ENCODE data around the gene CRB1. TPM values are rescaled to one million over a fixed set of nuclear protein-coding genes. Genes with fewer than 3 reads are reported as not detected.

The CRB1 gene
- total RNA-seq, 2 donors from 2014 or later, result 0.17 TPM; not detected in 1

DNA sequence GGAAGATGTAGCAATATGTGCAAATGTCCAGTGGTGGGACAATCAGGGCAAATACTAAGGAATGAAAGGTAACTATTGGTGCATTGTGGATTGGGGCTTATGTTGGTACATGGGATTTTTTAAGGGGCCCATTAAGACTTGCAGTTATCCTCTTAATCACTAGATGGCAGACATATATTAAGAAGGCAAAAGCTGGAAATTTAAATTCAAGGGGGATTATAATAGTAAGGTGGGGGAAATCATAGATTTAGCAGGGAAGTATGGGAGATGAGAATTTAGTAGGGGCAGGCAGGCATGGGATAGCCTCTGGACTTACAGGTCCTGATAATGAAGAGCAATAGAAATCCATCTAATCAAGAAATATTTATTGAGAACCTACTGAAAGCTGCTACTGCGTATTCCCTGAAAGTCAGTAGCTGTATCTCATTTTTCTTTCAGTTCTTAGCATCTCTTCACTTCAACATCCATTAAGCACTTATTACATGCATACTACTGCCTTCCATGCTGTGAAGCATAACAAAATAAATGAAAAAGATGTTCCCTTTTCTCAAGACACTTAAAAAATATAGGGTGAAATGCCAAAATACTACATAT, 251.8 kb downstream of the CRB1 start:
- TF ChIP-seq, protein P1, sequence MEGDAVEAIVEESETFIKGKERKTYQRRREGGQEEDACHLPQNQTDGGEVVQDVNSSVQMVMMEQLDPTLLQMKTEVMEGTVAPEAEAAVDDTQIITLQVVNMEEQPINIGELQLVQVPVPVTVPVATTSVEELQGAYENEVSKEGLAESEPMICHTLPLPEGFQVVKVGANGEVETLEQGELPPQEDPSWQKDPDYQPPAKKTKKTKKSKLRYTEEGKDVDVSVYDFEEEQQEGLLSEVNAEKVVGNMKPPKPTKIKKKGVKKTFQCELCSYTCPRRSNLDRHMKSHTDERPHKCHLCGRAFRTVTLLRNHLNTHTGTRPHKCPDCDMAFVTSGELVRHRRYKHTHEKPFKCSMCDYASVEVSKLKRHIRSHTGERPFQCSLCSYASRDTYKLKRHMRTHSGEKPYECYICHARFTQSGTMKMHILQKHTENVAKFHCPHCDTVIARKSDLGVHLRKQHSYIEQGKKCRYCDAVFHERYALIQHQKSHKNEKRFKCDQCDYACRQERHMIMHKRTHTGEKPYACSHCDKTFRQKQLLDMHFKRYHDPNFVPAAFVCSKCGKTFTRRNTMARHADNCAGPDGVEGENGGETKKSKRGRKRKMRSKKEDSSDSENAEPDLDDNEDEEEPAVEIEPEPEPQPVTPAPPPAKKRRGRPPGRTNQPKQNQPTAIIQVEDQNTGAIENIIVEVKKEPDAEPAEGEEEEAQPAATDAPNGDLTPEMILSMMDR (IDR thresholded peaks at IDR 0.05), result no peak
- Histone ChIP-seq H3K4me1 (no peaks in the 10 kb centered on the region), H3K9me3 (no peaks in the 10 kb centered on the region), H3K27me3 (no peaks in the 10 kb centered on the region), H3K36me3 (no peaks in the 10 kb centered on the region), H3K27ac (no peak overlapping the region), H3K4me3 (no peak overlapping the region), H3K9ac (ENCODE audit: low read depth in 2 of 2, low read length in 2 of 2) (no peak overlapping the region)
- intact Hi-C loops (cut with DNase I), result loop anchor here (5.0 kb wide), 1 partner anchor 402 kb away; no protein-coding TSS in a partner anchor
- no peak for DNase-seq

DNA sequence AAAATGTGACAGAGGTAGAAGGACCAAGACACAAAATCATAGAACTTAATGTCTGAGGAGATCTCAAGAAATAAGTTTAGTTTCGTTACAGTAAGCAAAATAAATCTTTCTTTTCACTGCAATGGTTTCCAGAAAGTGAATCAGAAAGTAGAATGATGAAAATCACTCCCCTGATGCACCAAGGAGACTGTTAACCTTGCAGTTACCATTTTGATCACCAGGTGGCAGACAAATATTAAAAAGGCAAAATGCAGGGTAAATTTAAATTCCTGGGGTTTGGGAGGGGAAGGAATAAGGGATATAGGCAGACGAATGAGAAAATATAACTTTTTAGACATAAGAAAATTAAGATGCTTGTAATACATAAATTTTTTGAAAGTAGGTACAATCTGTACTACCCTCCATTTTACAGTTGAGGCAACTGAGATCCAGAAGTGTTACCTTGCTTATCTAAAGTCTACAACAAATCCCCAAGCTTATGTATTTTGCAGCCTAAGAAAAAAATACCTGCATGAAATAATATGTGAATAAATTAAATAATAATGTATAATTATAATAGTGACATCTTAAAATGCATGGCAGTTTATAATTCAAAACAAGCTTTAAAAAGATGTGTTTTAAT, 253.2 kb downstream of the CRB1 start:
- intact Hi-C loops (cut with DNase I), result loop anchor here (5.0 kb wide), 1 partner anchor 401 kb away; no protein-coding TSS in a partner anchor
- H3K27ac ChIP-seq, result no peak overlapping the region
- H3K36me3 ChIP-seq, result no peaks in the 10 kb centered on the region
- H3K9me3 ChIP-seq, result no peaks in the 10 kb centered on the region
- DNase-seq, result peak; percentile 21
- H3K9ac ChIP-seq (ENCODE audit: low read depth in 2 of 2, low read length in 2 of 2), result no peak overlapping the region
- no peak overlapping the region for H3K4me3 ChIP-seq
- no peaks in the 10 kb centered on the region for H3K27me3 ChIP-seq
- TF ChIP-seq, protein P1 (IDR thresholded peaks at IDR 0.05), result peak; percentile 51
- H3K4me1 ChIP-seq, result no peaks in the 10 kb centered on the region

DNA sequence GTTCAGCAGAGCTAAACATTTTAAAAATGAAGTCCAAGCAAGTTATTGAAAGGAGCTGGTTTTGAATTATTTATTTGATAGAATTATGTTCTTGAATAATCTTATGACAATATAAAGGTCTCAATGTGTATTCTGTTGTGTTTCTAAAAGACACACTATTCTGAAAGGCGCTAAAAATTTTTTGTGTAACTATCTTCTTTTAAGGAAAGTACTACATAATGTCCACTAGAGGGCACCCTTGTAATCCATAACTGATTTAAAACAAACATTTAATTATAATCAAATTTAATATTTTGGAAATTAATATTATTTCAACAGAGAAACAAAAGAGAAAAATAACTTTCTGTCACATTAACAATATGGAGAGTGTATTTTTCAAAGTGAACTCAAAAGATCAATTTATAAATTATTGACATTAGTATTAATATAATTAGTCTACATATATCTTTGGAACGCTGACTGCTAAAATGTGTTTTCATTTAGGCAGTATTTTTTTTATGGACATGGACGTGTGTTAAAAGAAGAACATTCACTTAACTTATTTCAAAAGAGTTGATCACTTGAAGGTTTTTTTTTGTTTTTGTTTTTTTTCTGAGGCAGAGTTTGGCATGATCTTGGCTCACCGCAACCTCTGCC, 258.8 kb downstream of the CRB1 start:
- intact Hi-C loops (cut with DNase I), result loop anchor here (5.0 kb wide), 1 partner anchor 340 kb away; no protein-coding TSS in a partner anchor

More for the DNA sequence above, 258.8 kb downstream of the CRB1 start:
- Histone ChIP-seq H3K4me3 (no peak overlapping the region), H3K27me3 (no peaks in the 10 kb centered on the region), H3K4me1 (no peaks in the 10 kb centered on the region), H3K27ac (no peak overlapping the region), H3K9ac (ENCODE audit: low read depth in 2 of 2, low read length in 2 of 2) (no peak overlapping the region), H3K9me3 (no peaks in the 10 kb centered on the region), H3K36me3 (no peaks in the 10 kb centered on the region)
- TF ChIP-seq, protein P1 (IDR thresholded peaks at IDR 0.05), result peak; percentile 75
- no peak for DNase-seq

Other genes starting within 250 kb of the CRB1 start
- gene F13B, start 201.0 kb upstream of the CRB1 start, total RNA-seq, result not detected
- gene ASPM, start 121.6 kb upstream of the CRB1 start, total RNA-seq, result 10 to 100 TPM in 1 of 2 donors, 1 to 10 TPM in 1; 9.1 to 20.1 TPM
- gene ZBTB41, start 67.0 kb upstream of the CRB1 start, total RNA-seq, result 10 to 100 TPM in 1 of 2 donors, 1 to 10 TPM in 1; 8.3 to 15.0 TPM